OCI-LY7 (cell line): ENCODE measurements around the gene TREM2. TPM values are rescaled to one million over a fixed set of nuclear protein-coding genes. Genes with fewer than 3 reads are reported as not detected.

Experiments used
- BruUV-seq: library from RNA; stranded (reverse); fragments of 400-500 nt; replicated peaks from 2 replicates; lab custom pipeline; 2021; lab: Mats Ljungman, UMichigan
- CTCF ChIA-PET: fragments of 300-600 bp; sonication (Branson Sonifier 250); formaldehyde crosslinking; loops from one replicate; lab custom pipeline; 2022; ENCODE audit warnings: antibody characterized with exemption; ENCODE audit not compliant: unreplicated experiment; lab: Charles Lee
- POLR2A ChIA-PET: fragments of 300-600 bp; sonication (Branson Sonifier 250); formaldehyde crosslinking; loops from one replicate; lab custom pipeline; 2022; ENCODE audit warnings: antibody characterized with exemption; lab: Charles Lee
- DNase-seq: peaks from one replicate; pipeline ENCODE4 v3.0.0-alpha.2; 2015; ENCODE audit warnings: low spot score
- H2AFZ ChIP-seq: fragments of 200-600 bp; sonication (generic), shearing (Covaris generic); 2 replicates; pipeline ENCODE4 v1.6.1; 2014; ENCODE audit warnings: mild to moderate bottlenecking, antibody characterized with exemption, low read length, moderate library complexity
- H3K27ac ChIP-seq: fragments of 200-600 bp; sonication (generic); 2 replicates; pipeline ENCODE4 v1.5.1; 2014; ENCODE audit warnings: mixed run types, low read depth, mild to moderate bottlenecking, moderate library complexity, low read length, inconsistent platforms; ENCODE audit not compliant: poor library complexity, severe bottlenecking
- H3K36me3 ChIP-seq: fragments of 200-600 bp; sonication (generic); 2 replicates; pipeline ENCODE4 v1.6.1; 2014; ENCODE audit warnings: mild to moderate bottlenecking, antibody characterized with exemption, low read length, moderate library complexity, mixed read lengths; ENCODE audit not compliant: insufficient read depth
- H3K4me1 ChIP-seq: fragments of 200-600 bp; sonication (generic); 2 replicates; pipeline ENCODE4 v1.5.1; 2014; ENCODE audit warnings: mild to moderate bottlenecking, low read length; ENCODE audit not compliant: insufficient read depth, poor library complexity, severe bottlenecking
- H3K4me2 ChIP-seq: fragments of 200-600 bp; sonication (generic); 2 replicates; pipeline ENCODE4 v1.6.1; 2014; ENCODE audit warnings: mild to moderate bottlenecking, low read length
- H3K4me3 ChIP-seq: fragments of 200-600 bp; sonication (generic); 2 replicates; pipeline ENCODE4 v1.5.1; 2014; ENCODE audit warnings: mild to moderate bottlenecking, low read depth, low read length; ENCODE audit not compliant: poor library complexity, severe bottlenecking
- H3K79me2 ChIP-seq: fragments of 200-600 bp; sonication (generic); 2 replicates; pipeline ENCODE4 v1.6.1; 2016; ENCODE audit warnings: low read depth, mild to moderate bottlenecking, low read length, moderate library complexity, mixed read lengths; ENCODE audit not compliant: insufficient read depth
- H3K9me2 ChIP-seq: fragments of 200-600 bp; sonication (generic); 2 replicates; pipeline ENCODE4 v1.6.1; 2016; ENCODE audit warnings: mild to moderate bottlenecking, low read length, mixed read lengths; ENCODE audit not compliant: insufficient read depth
- H3K9me3 ChIP-seq: fragments of 200-600 bp; sonication (generic); 2 replicates; pipeline ENCODE4 v1.6.1; 2014; ENCODE audit warnings: mild to moderate bottlenecking, mixed run types, low read length, mixed read lengths
- H4K20me1 ChIP-seq: fragments of 200-600 bp; sonication (generic); 2 replicates; pipeline ENCODE4 v1.6.1; 2014; ENCODE audit warnings: mild to moderate bottlenecking, antibody characterized with exemption, low read length, moderate library complexity, mixed read lengths; ENCODE audit not compliant: insufficient read depth
- CTCF ChIP-seq: fragments of 200-600 bp; sonication (generic); conservative IDR thresholded peaks from 2 replicates; pipeline ENCODE4 v1.5.1; 2014; ENCODE audit warnings: mild to moderate bottlenecking, antibody characterized with exemption, low read length, moderate library complexity, mixed read lengths
- EZH2phosphoT487 ChIP-seq: fragments of 200-600 bp; sonication (generic); IDR thresholded peaks from 2 replicates; pipeline ENCODE4 v1.6.1; 2018; ENCODE audit warnings: low read depth, borderline replicate concordance, mild to moderate bottlenecking, mixed run types, antibody characterized with exemption, low read length, moderate library complexity, mixed read lengths
- intact Hi-C: fragments of 100-400 bp; cut with micrococcal nuclease; formaldehyde crosslinking; loops from one replicate; pipeline ENCODE4 v1.10.0; 2022; ENCODE audit not compliant: unreplicated experiment
- total RNA-seq, 2 experiments: library from RNA; depleted of rRNA in 1 of 2; stranded (reverse); fragments of >200 nt in 1 of 2; shearing (Covaris generic) in 1 of 2; gene quantifications; 2 replicates each; pipeline ENCODE4 v1.2.3, GENCODE V29; 2014 to 2022

Gene TREM2
- total RNA-seq, 2 experiments from 2014 or later, result not detected

GRCh38 chr6:41136911-41137310 is 26.0 kb downstream of the TREM2 start:
- DNase-seq, result no peak
- POLR2A ChIA-PET, result interaction anchor here (1.1 kb wide), 1 partner anchor 175 kb away, joined by 5 read pairs; no protein-coding TSS in a partner anchor
- H3K79me2 ChIP-seq, result no peaks in the 10 kb centered on the region
- peaks cover 17% of the 10 kb centered on the region; the same call in 1 of the 2 replicates for H3K36me3 ChIP-seq
- BruUV-seq, result no TSS peak
- no peak overlapping the region for H3K27ac ChIP-seq
- intact Hi-C loops, result no loop called here
- no peaks in the 10 kb centered on the region for H3K4me1 ChIP-seq
- CTCF ChIA-PET, result no interaction called here
- no peak overlapping the region for H2AFZ ChIP-seq
- no peaks in the 10 kb centered on the region for H4K20me1 ChIP-seq
- H3K4me3 ChIP-seq, result no peak overlapping the region
- no peaks in the 10 kb centered on the region for H3K9me3 ChIP-seq
- H3K4me2 ChIP-seq, result no peak overlapping the region
- TF ChIP-seq EZH2phosphoT487 (no peak), CTCF (no peak)
- H3K9me2 ChIP-seq, result no peaks in the 10 kb centered on the region; the same call in 1 of the 2 replicates

- Histone ChIP-seq H3K4me3 (no peak overlapping the region), H2AFZ (no peak overlapping the region), H3K36me3 (peaks cover 10% of the 10 kb centered on the region; the same call in 1 of the 2 replicates), H3K79me2 (no peaks in the 10 kb centered on the region), H3K9me3 (no peaks in the 10 kb centered on the region), H3K4me2 (no peak overlapping the region), H3K9me2 (no peaks in the 10 kb centered on the region), H3K27ac (no peak overlapping the region), H4K20me1 (no peaks in the 10 kb centered on the region), H3K4me1 (no peaks in the 10 kb centered on the region)
- no TSS peak for BruUV-seq
- POLR2A ChIA-PET, result no interaction called here
- TF ChIP-seq EZH2phosphoT487 (no peak), CTCF (no peak)
- no peak for DNase-seq
- intact Hi-C loops, result no loop called here
- CTCF ChIA-PET, result no interaction called here
Observed at GRCh38 chr6:41135062-41135832, 27.7 kb downstream of the TREM2 start.

GRCh38 chr6:41132254-41132653 is 30.7 kb downstream of the TREM2 start:
- Histone ChIP-seq H3K4me1 (no peaks in the 10 kb centered on the region), H4K20me1 (no peaks in the 10 kb centered on the region), H3K36me3 (peaks cover 10% of the 10 kb centered on the region; the same call in 1 of the 2 replicates), H3K9me2 (no peaks in the 10 kb centered on the region), H3K9me3 (no peaks in the 10 kb centered on the region), H2AFZ (no peak overlapping the region), H3K79me2 (no peaks in the 10 kb centered on the region), H3K4me2 (no peak overlapping the region), H3K4me3 (no peak overlapping the region), H3K27ac (no peak overlapping the region)
- DNase-seq, result no peak
- intact Hi-C loops, result no loop called here
- POLR2A ChIA-PET, result no interaction called here
- TF ChIP-seq CTCF, result no peak
- TF ChIP-seq EZH2phosphoT487, result no peak
- no TSS peak for BruUV-seq
- CTCF ChIA-PET, result no interaction called here
